Measurements from ENCODE around the gene CAMTA1.

DNA sequence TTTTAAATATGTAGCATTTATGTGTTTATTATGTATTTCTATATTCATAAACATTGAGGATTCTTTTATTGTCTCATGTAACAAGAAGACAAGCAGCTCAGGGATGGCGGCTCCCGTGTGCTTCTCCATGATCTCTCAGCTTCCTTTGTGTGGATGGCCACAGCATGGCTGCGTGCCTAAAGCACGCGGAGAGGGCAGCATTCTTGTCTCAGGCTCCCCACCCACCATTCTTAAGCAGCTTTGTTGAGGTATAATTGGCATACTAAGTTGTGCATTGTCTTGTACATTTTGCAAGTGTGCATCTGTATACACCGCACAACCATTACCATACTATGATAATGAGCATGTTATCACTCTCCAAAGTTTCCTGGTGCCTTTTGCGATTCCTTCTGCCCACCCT lies 81.6 kb downstream of the CAMTA1 start:
- TF ChIP-seq CTCF (IDR thresholded peaks at IDR 0.05; ENCODE audit: insufficient read depth, low read length, poor library complexity, severe bottlenecking) (no peak), EZH2phosphoT487 (conservative IDR thresholded peaks at IDR 0.05; ENCODE audit: low read length) (no peak)

Data from SU-DHL-6 (cell line).